GM18517 (cell line): Measurements from ENCODE around the gene SPNS2.

ENCODE experiments used
- ATAC-seq: cut with Tn5 transposase; IDR thresholded peaks from one replicate; pipeline ENCODE4 v1.9.1; 2021; ENCODE audit warnings: mild to moderate bottlenecking, moderate library complexity; ENCODE audit not compliant: unreplicated experiment

Gene SPNS2

GRCh38 chr17:4584917-4585637 lies 86.4 kb downstream of the SPNS2 start:
- no peak for ATAC-seq

- ATAC-seq, result no peak
Observed at GRCh38 chr17:4585638-4585994, 86.9 kb downstream of the SPNS2 start.

GRCh38 chr17:4586043-4586442 lies 87.4 kb downstream of the SPNS2 start:
- no peak for ATAC-seq

- no peak for ATAC-seq
Observed at GRCh38 chr17:4587195-4587594, 88.5 kb downstream of the SPNS2 start.

GRCh38 chr17:4587803-4588202 lies 89.1 kb downstream of the SPNS2 start:
- ATAC-seq, result no peak

- ATAC-seq, result no peak
Observed at GRCh38 chr17:4588391-4588790, 89.7 kb downstream of the SPNS2 start.
